ENCODE data around the gene JAG1.
"Not testable (repeated sequence)": the region's sequence is repeated elsewhere in the genome, so short reads cannot be mapped to it uniquely, and the experiment has no call there.

JAG1 gene

DNA sequence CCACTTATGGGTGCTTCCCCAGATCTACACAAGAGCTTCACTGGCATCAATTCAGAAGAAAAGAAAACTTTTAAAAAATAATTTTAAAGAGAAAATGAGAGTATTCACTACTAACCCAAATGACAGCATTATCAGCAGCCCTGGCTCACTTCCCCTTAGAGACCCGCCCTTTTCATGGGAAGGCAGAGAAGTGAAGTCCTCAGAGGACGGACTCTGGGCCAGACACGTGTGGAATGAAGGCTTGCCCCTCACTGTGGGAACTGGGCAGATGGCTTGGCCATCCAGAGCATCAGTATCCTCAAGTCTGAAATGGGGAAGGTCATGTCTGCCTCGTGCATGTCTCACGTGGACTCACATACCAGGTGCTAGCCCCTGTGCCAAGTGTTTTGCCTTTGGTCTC, 63.5 kb downstream of the JAG1 start:
- DNase-seq (ENCODE audit: low read depth), result no peak

DNA sequence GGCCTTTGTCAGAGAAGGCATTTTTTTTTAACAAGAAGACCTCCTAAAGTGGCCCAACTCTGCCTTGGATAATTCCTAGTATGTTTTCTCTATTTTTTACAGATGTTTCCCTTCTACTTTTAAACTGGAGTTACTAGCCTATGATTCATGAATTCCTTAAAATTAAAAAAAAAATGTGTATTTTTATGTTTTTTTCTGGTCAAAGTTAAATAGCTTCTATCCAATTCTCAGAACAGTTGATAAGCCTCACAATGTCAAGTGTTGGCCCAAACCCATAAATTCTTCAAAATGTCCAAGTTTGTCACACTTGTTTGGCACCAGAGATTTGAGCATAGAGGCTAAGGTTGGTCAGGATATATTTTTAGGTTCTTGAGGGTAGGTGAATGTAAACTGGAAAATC, 64.0 kb downstream of the JAG1 start:
- DNase-seq (ENCODE audit: low read depth), result no peak

DNA sequence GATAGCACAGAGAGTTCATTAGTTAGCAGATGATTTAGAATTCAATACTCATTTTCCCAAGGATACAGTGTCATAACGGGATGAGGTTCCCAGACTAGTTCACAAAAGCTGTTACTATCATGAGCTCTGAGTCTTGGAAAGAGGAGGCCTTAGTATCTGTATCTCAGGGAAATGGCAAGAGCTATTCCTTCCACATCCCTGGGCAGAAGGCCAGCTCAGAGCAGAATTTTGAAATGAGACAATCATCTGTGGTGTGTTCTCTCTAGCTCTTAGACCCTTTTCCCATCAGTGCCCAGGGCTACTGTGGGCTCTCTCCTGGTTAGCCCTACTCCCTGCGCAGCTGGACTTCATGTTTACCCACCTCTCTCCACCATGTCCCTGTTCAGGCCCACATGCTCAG, 64.5 kb downstream of the JAG1 start:
- DNase-seq (ENCODE audit: low read depth), result peak; percentile 81

GRCh38 chr20:10605547-10606195, 68.1 kb downstream of the JAG1 start:
- no peak for DNase-seq (ENCODE audit: low read depth)

DNA sequence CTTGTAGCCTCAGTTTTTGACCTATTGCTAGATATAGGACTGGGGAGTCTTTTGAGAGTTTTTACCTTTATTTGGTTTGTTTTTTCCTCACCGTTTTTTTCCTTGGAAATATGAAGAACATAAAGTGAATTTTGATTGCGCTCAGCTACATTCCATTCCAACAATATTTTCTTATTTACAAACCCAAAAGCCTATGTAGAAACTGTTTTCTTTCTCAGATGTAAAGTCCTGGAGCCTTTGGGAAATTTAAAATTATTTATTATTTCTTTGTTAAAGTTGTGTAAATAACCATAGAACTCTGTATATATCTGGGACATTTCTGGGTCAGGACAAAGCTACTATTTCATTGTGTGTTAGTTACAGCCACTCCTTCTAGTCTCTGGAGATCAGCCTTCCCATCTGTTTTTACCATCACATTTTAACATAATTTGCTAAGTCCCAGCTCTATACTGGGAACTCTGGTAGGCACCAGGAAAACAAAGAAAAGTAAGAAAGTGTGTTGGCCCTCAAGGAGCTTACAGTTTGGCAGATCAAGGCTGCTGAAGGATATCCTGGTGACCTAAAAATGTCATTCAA, 68.8 kb downstream of the JAG1 start:
- DNase-seq (ENCODE audit: low read depth), result no peak

DNA sequence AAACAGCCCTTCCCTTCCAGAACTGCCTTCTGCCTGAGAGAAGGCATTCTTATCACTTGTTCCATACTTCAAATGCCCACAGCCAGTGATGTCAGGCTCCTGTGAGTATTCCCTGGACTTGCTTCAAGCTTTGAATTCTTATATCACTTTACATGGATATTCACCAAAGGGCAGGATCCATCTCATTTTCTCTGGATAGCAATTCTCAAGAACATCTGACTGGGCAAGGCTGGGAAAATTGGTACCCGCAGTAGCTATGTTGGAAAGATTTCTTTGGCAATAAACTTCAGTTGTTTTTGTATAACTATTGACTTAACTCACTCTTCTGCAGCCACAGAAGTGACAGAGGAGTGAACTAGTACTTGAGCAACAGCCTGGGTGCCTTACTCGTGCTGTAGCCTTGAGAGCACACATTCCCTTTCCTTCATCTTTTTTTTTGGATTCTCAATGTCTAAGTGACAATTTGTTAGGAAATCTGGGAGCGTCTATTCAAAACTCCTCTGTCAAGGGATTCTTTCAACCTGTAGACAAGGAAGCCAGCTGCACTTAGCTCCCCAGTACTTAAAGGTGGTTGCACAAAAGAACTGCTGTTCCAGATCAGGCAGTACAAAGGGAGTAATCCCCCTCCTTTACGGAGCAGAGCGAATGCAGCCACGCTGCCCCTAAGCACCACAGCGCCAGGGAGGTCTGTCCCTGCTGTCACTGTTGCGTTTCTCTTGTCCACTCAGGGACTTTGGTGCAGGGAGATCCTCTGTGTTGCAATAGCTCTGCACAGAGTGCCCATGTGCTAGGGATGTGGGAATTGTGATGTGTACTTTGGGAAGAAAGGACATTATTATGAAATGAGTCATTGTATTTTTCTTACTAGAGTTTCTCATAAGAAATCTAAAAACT, 69.6 kb downstream of the JAG1 start:
- DNase-seq (ENCODE audit: low read depth), result peak; percentile 86

DNA sequence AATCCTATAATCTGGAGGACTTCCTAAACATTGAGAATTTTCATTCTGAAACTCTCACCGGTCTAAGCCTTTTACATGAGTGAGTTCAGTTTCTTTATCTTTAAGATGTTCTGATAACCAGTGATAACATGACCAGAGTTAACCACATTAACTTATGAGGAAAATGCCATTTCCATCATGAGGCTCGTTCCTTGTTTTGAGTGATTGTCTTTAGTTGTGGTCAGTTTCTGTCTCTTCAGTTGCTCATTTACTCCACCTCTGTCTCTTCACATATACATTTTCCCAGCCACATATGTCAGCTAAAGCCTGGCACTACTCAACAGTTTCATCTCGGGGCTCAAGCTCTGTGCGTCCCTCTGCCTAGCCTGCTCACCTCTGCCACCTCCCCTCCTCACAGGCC, 70.4 kb downstream of the JAG1 start:
- no peak for DNase-seq (ENCODE audit: low read depth)

- no peak for DNase-seq (ENCODE audit: low read depth)
Measured at GRCh38 chr20:10602221-10602871, 71.5 kb downstream of the JAG1 start.

DNA sequence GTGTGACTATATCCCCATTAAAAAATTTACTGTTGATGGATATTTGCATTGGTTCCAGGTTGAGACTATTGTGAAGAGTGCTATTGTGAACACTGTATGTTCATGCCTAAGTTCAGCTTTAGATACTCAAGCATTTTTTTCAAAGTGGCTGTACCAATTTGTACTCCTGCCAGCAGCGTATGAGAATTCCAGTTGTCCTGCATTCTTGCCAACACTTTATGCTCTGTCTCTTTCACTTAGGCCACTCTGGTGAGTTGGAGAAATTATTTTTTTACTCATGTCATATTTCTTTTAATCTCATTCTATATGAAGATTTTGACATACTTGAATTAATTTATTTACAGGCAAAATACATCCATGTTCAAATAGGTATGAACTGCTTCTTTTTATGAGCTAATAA, 76.2 kb downstream of the JAG1 start:
- DNase-seq (ENCODE audit: low read depth), result no peak

DNA sequence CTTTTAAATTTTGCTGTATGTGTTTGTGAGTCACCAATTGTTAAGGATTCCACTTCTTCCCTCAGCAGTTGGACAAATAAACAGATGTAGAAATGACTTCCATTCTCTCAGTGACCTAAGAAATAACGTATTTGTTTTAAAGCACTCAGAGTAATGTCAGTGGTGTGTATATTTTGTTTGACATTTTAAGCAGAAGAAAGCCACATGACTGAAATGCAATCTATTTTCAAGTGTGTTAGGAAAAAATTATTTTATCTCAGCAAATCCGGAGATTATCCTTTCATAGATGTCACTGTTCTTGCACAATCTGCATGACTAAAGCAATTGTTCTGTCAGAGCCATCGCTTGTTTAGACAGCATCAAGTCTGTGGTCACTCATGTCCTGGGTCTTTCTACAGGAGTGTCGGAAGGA, 77.1 kb downstream of the JAG1 start:
- DNase-seq (ENCODE audit: low read depth), result peak; percentile 61

- no peak for DNase-seq (ENCODE audit: low read depth)
Measured at GRCh38 chr20:10595985-10596384, 77.8 kb downstream of the JAG1 start.

GRCh38 chr20:10595266-10595665, 78.5 kb downstream of the JAG1 start:
- no peak for DNase-seq (ENCODE audit: low read depth)

GRCh38 chr20:10594296-10594868, 79.4 kb downstream of the JAG1 start:
- DNase-seq (ENCODE audit: low read depth), result no peak

DNA sequence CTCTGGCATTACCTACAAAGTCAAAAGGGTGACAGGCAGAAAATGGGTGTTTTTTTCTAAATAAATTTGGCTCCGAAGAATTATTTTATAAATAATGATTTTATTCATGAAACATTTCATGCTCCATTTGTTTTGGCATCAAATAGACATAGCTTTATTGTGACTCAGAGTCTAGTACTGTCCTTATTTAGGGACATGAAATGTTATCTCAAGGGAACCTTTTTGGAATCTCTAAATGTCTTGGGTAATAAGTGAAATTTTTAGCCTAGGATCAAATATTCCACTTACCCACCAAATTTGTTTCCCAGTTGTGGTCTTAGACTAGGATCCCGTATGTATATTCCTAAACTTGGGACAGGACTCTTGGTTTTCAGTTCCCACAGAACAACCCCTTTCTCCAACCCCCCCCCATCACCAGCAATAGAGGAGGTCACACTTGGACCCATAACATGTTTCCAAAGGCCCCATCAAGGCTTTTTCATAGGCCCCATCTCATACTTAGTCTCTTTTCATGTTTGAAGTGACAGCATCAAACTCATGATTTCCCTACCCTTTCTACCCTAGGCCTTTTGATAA, 81.8 kb downstream of the JAG1 start:
- no peak for DNase-seq (ENCODE audit: low read depth)

DNA sequence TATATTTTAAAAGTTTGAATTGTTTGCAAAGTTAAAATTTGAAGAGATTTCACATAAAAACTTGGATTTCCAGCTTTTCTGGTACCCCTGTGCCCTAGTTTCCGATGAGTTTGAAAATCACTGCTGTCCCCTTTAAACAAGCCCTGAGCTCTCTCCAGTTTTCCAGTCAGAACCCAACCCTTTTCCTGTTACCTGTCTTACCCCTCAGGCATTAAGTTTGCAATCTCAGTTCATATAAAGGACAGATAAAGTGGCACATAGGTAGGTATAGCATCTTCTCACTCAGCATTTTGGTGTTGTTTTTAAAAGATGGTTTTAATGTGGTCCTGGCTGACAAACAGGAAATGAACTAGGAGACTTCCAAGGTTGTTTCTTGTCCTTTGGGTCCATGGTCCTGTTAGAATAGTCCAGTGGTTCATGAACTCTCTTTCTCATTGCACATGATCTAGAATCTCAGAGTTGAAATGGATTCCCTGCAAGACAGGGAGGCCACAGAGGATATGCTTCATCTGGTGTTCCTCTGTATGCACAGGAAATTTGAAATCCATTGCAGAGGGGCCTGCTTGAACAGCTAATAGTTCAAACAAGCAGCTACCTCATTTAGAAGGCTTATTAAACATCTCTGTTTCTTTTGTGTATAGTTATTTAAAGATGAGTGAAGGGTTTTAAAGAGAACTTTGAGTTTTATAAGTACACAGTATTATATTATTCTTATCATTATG, 82.7 kb downstream of the JAG1 start:
- no peak for DNase-seq (ENCODE audit: low read depth)

GRCh38 chr20:10590446-10590845, 83.4 kb downstream of the JAG1 start:
- DNase-seq (ENCODE audit: low read depth), result not testable (repeated sequence)
